ENCODE data around the gene PFDN1.

Gene PFDN1

GRCh38 chr5:140302786-140303639 lies at the start of gene PFDN1:
TSS of gene PFDN1 (minus strand) at chr5:140303101. CDS start at chr5:140303073, 28 bp downstream.
- peak; percentile 92 for ATAC-seq

GRCh38 chr5:140351609-140352334 lies 48.9 kb upstream of the PFDN1 start:
- peak; percentile 90 for ATAC-seq
- TF ChIP-seq ISL1 (CRISPR knock-in tag; IDR thresholded peaks at IDR 0.05): peak; percentile 78
- TF ChIP-seq PATZ1 (CRISPR knock-in tag; IDR thresholded peaks at IDR 0.05; ENCODE audit: borderline replicate concordance): no peak
- peak; percentile 78 for TF ChIP-seq ZFP3 (CRISPR knock-in tag; IDR thresholded peaks at IDR 0.05)

More at GRCh38 chr5:140302786-140303639, at the start of gene PFDN1:
- TF ChIP-seq ZFP3 (CRISPR knock-in tag; IDR thresholded peaks at IDR 0.05) (peak; percentile 91), TOX (CRISPR knock-in tag; IDR thresholded peaks at IDR 0.05; ENCODE audit: borderline replicate concordance) (no peak)

GRCh38 chr5:140349244-140349643 lies 46.3 kb upstream of the PFDN1 start:
- no peak for ATAC-seq
- TF ChIP-seq ZNF70 (CRISPR knock-in tag; IDR thresholded peaks at IDR 0.05) (no peak), TSHZ2 (CRISPR knock-in tag; IDR thresholded peaks at IDR 0.05) (no peak), ARNTL (CRISPR knock-in tag; IDR thresholded peaks at IDR 0.05; ENCODE audit: borderline replicate concordance, low read depth) (no peak)

GRCh38 chr5:140348104-140348503 lies 45.2 kb upstream of the PFDN1 start:
- ATAC-seq: no peak
- no peak for TF ChIP-seq PPARA (CRISPR knock-in tag; IDR thresholded peaks at IDR 0.05; ENCODE audit: borderline replicate concordance)
- no peak for TF ChIP-seq ZFP30 (CRISPR knock-in tag; IDR thresholded peaks at IDR 0.05)
- TF ChIP-seq CREB5 (CRISPR knock-in tag; IDR thresholded peaks at IDR 0.05; ENCODE audit: low read depth): no peak
- TF ChIP-seq ARNTL (CRISPR knock-in tag; IDR thresholded peaks at IDR 0.05; ENCODE audit: borderline replicate concordance, low read depth): no peak
- no peak for TF ChIP-seq TSHZ2 (CRISPR knock-in tag; IDR thresholded peaks at IDR 0.05)
- TF ChIP-seq TOX (CRISPR knock-in tag; IDR thresholded peaks at IDR 0.05; ENCODE audit: borderline replicate concordance): no peak
- no peak for TF ChIP-seq ESRRG (CRISPR knock-in tag; IDR thresholded peaks at IDR 0.05)
- no peak for TF ChIP-seq TCF4 (CRISPR knock-in tag; IDR thresholded peaks at IDR 0.05; ENCODE audit: borderline replicate concordance)
- no peak for TF ChIP-seq CSRNP3 (CRISPR knock-in tag; IDR thresholded peaks at IDR 0.05)
- TF ChIP-seq GLIS3 (CRISPR knock-in tag; IDR thresholded peaks at IDR 0.05): no peak
- no peak for TF ChIP-seq ZNF8 (CRISPR knock-in tag; IDR thresholded peaks at IDR 0.05)
- no peak for TF ChIP-seq BACH2 (CRISPR knock-in tag; IDR thresholded peaks at IDR 0.05; ENCODE audit: borderline replicate concordance)
- no peak for TF ChIP-seq RARB (CRISPR knock-in tag; IDR thresholded peaks at IDR 0.05)
- no peak for TF ChIP-seq ZNF70 (CRISPR knock-in tag; IDR thresholded peaks at IDR 0.05)
- no peak for TF ChIP-seq OSR1 (CRISPR knock-in tag; IDR thresholded peaks at IDR 0.05)
- no peak for TF ChIP-seq PATZ1 (CRISPR knock-in tag; IDR thresholded peaks at IDR 0.05; ENCODE audit: borderline replicate concordance)

Measured in SK-N-SH treated with all-trans-retinoic acid at 6 μM for 48 hours (cell line).